Urothelium cell line (cell line): ENCODE results near the gene WASF2.
"Not testable (repeated sequence)": the region's sequence is repeated elsewhere in the genome, so short reads cannot be mapped to it uniquely, and the experiment has no call there.

Experiments used
- DNase-seq: peaks from one replicate; pipeline ENCODE4 v3.0.0; 2011; ENCODE audit warnings: low spot score, mixed read lengths
- FAIRE-seq: peaks from 2 replicates; lab custom pipeline; 2011; peaks lifted over from hg19 to GRCh38; lab: Jason Lieb, UNC

Gene WASF2, protein sequence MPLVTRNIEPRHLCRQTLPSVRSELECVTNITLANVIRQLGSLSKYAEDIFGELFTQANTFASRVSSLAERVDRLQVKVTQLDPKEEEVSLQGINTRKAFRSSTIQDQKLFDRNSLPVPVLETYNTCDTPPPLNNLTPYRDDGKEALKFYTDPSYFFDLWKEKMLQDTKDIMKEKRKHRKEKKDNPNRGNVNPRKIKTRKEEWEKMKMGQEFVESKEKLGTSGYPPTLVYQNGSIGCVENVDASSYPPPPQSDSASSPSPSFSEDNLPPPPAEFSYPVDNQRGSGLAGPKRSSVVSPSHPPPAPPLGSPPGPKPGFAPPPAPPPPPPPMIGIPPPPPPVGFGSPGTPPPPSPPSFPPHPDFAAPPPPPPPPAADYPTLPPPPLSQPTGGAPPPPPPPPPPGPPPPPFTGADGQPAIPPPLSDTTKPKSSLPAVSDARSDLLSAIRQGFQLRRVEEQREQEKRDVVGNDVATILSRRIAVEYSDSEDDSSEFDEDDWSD

DNA sequence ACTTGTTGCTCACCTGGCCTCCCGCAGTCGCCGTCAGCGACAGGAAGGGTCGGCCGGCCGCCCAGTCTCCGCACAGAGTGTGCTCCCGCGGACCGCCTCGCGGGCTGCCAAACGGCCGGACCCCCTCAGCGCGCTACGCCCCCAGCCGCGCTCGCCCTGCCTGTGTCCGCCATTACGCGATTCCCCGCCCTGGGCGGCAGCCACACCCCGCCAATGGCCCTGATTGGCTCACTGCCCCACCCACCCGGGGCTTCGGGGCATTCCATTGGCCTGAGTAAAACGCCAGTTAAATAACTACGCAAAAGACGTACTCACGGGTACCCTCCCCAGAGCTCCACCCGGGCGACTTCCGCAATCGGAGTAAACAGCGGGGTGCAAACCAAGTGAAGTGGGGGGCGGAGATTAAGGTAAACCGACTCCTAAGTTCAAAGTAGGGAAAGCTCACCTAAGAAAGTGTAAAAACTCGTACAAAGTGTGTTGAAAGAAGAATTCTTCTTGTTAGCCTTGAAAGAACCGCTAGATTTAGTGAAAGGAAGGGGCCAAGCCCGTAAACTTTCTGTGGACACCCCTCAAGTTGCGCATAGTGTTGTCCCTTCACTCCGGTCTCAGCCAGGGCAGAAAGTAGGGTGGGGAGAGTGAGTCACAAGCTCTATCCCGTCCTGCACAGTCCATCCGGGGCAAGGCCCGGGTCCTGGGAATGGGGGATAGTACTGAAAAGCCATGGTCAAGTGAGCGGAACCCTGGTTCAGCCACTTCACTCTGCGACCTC, at the start of gene WASF2:
Gene WASF2, minus strand, starts transcription at position 195 of the 769 bp plus-strand sequence. CDS start 61,277 bp downstream, outside the sequence.
- DNase-seq (peak; percentile 96), FAIRE-seq (peak; percentile 20)

DNA sequence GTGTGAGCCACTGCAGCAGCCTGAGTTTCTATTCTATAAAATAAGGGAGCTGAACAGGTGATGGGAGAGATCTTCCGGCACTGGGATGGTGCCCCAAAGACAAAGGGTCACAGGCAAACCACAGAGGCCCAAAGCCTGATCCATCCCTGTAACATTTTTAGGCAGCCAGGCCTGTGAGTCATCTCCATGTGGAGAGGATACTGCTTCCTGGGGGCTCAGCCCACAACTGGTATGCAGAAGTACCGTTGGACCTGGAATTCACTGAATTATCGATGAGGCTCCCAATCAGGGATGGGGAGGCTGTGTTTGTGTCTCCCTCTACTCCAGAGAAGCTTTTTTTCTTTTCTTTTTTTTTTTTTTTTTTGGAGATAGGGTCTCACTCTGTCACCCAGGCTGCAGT, 48.8 kb upstream of the WASF2 start:
- peak; percentile 83 for DNase-seq
- no peak for FAIRE-seq

DNA sequence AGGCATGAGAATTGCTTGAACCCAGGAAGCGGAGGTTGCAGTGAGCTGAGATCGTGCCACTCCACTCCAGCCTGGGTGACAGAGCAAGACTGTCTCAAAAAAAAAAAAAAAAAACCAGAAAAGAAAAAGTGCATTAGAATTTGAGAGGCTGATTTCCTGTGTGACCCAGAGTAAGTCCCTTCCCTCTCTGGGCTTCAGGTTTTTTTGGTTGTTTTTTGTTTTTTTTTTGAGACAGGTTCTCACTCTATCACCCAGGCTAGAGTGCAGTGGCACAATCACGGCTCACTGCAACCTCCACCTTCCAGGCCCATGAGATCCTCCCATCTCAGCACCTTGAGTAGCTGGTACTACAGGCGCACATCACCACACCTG, 48.3 kb upstream of the WASF2 start:
- FAIRE-seq, DNase-seq: not testable (repeated sequence)

DNA sequence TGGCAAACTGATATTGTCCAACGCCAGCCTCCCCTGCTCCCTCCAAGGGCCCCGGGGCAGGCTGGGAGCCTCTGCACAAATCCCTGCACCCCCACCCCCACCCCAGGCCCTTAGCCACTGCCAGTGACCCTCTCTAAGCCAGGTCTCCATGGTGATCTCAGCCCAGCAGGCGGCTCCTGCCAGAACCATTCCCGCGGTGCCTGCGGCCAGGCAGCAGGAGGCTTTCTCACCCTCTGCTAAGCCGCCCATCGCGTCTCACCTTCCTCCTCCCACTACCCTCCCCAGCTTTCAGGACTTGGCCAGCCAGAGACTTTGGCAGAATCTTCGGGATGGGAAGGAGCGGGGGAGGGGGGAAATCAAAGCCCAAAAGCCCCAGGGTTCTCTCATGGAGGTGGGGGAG, 46.8 kb upstream of the WASF2 start:
- FAIRE-seq: peak; percentile 48

DNA sequence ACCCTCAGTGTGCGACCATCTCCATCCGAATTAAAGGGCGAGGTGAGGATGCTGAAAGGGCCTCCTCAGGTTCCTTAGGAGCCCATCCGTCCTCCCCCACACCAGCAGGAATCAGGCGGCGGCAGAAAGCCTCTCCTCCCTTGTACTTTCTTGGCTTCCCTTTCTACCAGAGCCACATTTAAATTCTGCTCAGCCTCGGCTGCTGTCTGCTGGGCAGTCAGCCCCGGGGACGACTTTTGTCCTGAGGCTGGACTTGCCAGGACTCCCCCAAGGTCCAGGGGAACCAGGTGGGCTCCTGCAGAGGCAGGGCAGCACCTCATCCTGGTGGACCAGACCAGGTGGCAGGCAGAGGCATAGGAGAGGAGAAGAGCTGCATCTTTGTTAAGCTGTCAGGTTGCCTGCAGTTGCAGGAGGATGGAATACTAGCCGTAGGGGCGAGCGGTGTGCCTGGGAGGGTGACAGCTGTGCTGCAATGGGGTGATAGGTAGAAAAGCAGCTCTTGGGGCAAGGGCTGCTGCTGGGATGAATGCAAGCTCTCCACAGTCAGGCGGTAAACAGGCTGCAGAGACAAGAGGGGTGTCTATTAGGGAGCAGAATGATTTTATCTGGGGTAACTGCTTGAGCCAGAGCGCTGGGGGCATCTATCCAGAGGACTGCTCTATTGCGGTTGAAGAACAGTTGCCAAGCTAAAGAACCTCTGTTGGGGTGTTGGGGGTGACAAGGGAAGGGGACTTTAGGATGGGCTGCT, 46.2 kb upstream of the WASF2 start:
- FAIRE-seq (no peak), DNase-seq (no peak)

More for the DNA sequence above, 46.8 kb upstream of the WASF2 start:
- DNase-seq: peak; percentile 69

DNA sequence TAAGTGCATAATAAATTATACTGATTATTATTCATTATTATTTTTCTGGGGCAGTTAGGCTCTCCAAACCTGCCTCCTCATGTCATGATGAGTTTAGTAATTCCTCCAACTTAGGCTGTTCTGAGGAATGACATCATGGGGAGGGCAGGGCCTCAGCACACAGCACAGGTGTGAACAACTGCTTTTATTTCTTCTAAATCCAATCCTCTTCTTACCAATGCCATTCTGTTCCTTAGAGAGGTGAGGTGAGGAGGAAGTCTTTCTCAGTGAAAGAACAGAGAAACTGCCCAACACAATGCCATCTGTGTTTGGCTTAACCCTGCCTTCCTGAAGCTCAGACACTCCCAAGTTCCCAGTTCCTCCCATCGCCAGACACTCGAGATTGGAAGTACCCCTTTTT, 45.4 kb upstream of the WASF2 start:
- FAIRE-seq (no peak), DNase-seq (no peak)

DNA sequence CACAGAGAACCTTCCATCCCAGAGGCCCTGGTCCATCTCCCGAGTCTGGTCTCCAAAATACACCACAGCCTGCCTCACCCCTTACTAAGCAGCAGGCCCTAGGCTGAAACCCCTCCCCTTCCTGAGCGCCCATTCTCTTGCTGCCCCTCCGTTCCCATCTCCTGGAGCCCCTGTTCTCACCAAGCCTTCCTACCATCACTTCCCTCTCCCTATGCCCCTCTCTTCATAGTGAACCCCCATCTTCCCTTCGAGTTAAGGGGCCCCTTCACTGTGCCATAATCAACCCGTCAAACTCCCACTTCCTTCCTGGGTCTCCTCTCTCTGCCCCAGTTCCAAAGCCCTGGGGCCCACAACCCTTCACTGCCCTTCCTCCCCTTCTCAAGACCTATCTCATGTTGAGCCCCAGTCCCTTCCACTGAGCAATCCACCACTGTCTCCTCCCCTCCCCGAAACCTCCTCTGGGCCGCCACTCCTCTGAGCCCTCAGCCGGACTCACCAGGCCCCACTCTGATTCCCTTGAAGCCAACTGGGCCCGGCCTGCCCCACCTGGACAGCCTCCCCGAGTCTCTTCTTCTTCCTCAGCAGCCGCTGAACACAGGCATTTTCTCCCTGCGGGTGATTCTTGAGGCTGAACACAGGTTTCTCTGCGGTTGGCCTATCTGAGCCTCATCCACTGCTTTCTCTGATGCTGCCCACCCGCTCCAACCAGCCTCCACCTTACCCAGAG, 42.2 kb upstream of the WASF2 start:
- FAIRE-seq: no peak
- no peak for DNase-seq

DNA sequence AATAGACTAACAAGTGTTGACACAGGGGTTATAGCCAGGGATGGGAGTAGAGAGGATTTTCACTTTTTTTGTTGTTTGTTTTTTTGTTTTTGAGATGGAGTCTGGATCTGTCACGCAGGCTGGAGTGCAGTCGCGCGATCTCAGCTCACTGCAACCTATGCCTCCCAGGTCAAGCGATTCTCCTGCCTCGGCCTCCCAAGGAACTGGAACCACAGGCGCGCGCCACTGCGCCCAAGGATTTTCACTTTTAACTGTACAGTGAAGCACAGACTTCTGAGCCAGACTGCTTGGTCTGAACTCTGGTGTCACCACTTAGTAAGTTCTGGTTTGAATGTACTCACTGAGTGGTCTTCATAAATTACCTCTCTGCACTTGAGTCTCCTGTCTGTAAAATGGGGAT, 40.2 kb upstream of the WASF2 start:
- FAIRE-seq: no peak
- no peak for DNase-seq

DNA sequence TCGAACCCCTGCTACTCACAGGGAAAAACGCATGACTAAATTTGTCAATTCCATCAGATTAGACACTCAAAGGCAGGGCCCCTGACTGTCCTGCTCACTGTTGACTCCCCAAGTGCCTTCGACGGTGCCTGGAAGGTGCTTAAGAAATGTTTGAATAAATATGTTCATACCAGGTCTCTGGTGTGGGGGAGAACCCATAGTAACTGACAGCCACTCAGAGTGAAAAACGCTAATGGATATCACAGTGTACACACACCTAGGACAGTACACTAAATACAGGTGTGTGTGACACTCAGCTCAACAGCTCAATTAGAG, 39.7 kb upstream of the WASF2 start:
- DNase-seq (no peak), FAIRE-seq (no peak)

DNA sequence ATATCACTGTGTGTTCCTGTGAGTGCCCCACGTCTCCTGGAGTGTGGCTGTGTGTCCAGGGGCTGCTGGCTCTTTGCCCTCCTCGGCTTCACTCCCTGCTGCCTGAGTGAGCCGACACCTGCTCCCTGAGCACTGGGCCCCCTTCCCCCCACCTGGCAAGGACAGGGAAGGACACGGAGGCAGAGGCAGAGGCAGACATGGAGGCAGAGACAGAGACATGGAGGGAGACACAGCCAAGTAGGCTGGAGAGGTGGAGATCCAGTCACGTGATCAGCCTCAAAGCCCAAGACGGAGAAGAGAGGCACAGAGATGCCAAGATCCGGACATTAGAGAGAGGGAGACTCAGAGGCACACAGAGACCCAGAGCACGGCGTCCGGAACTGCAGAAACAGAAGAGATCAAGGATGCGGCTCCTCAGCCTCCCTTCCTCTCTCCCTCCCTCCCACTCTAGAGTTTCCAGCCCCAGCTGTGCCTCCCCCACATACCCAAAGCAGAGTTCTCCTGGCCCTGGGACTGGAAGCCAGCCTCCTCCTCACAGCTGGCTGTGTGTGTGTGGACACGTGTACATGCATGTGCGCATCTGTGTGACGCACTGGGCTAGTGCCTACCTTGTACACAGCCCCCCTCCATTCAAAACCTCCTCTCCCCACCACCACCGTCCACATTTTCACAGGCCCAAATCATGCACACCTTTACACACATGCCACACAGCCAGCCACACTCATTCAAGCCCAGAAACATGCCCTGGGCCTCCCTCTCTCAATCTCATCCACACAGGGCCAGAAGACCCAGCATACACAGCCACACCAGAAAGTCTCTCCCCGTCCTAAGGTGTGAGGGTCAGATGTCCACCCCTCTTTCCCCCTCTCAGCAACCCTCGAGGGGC, 39.1 kb upstream of the WASF2 start:
- DNase-seq: no peak

DNA sequence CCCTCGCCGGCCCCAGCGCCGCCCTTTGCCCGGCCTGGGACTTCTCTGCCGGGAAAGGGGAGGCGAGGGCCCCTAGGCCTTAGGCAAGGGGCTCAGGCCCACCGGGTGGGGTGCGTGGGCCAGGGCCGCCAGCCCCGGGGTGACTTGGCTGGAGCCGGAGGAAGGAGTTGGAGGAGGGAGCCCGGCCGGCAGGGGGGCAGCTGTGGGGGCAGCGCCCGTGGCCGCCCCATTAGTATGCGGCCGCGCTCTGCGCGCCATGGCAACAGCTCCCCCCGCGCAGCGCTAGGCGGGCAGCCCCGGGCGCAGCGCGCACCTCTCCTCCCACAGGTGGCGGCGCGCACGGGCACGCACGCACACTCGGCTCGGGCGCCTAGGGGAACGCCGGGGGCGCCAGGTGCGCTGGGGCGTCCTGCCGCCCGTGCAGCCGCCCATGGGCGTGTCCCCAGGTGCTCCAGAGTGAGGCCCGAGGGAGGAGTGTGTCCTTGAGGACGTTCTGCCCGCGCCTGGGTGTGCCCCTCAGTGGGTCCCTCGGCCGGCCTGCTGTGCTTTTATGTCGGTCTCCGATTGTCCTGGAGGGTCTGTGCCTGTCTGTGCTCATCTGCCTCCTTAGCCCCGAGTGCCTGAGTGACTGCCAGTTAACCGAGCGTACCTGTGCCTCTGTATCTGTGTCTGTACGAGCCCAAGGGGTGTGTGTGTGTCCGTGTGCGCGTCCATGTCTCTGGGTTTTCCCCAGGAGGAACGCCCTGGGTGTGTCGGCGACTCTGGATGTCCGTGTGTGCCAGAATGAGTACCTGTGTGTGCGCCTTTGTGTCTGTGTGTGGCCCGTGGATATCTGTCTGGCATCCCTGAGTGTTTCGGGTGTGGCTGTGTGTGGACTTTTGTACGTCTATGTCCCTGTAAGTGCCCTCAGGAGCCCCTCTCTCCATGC, 38.2 kb upstream of the WASF2 start:
- no peak for FAIRE-seq

More for the DNA sequence above, 39.1 kb upstream of the WASF2 start:
- FAIRE-seq: no peak

DNA sequence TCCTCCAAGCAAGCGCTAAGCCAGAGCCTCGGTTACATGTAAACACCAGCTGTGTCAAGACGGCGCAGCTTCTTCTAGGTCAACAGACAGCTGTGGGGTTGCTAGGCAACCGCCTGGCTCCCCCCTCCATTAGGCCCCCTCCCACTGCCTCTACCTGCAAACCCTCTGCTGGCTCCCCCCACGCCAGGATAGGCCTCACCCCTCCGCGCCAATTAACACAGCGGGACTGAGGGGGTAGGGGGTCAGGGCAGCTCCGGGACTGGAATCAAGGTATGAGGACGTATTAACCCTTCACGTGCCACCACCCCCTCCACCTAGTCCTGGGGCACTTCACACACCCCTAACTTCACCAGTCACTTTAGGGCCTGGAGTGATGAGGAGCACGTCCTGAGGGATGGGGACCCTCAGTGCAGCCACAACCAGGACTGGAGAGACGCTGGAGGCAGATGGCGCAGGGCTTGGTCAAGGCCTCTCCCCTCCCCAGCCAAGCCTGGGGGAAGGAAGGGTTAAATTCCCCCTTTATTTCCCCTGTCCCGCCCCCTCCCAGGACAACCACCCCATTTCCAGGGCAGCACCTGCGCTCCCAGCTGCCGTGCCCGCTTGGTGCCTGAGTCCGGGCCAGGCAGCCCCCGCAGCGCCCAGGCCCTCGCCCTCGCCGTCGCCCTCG, 37.4 kb upstream of the WASF2 start:
- FAIRE-seq: no peak
- no peak for DNase-seq

More for the DNA sequence above, 38.2 kb upstream of the WASF2 start:
- no peak for DNase-seq

DNA sequence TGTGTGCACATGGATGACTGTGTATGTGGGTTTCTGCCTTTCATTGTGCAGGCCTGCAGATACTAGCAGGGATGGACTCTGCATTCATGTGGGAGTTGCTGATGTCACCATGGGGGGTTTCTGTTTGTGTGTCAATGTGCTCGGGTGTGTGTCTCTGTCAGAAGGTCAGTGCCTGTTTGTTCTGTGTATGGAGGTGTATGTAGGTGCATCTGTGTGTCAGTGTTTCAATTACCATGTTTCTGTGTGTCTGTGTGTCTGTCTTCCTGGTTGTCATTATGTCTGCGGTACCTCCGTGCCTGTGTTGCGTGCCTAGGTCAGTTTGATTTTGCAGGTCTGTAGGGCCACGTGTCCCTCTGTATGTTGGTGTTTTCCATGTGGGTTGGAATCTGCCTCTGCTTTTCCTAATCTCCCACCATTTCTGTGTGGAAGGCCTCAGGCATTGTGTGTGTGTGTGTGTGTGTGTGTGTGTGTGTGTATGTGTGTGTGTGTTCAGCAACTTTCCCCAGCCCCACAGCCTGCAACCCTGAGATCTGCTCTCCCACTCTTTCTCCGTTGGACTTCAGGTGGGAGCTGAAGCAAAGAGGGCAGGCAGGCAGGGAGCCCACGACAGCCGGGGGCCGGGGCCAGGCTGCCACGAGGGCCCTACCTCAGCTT, 36.7 kb upstream of the WASF2 start:
- FAIRE-seq (no peak), DNase-seq (no peak)

DNA sequence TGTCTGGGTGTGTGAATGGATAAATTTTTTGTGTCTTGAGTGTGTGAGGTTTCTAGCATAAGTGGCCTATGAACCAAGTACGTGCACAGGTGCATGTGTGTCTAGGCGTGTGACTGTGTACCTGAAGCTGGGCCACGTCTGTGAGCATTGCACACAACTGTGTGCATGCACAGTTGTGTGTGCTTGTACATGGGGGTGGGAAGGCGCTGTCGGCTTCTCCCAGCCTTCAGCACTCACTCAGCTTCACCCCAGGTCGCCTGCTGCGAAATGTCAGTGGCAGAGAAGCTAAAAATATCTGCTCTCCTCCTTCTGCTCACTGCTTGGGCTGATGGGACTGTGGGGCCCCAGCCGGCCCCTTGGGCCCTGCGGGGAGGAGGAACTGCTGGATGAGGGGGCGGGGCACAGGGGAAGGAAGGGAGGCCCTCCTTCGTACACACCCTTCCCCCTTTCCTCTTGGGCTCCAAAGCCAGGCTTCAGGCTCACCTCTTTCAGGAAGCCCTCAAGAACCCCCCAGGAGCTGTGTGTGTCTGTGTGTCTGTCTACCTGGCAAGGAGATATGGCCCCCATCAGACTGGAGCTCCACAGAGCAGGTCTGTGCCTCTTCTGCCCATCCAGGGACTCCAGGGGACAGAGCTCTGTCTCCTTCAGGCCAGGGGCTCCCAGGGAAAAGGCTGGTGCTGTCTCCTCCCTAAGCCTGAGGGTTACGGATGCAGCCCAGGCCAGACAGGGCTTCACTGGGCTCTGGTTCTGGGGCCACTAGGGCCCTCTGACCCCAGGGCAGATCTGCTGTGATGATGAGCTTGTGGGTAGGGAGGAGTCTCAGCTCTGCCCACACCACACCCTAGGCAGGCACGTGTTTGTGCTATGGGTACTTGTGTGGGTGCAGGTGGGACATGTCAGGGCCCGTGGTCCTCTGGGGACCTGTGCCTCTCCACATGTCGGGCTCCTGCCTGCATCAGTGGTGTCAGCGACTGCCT, 35.6 kb upstream of the WASF2 start:
- DNase-seq: no peak
- FAIRE-seq: no peak

DNA sequence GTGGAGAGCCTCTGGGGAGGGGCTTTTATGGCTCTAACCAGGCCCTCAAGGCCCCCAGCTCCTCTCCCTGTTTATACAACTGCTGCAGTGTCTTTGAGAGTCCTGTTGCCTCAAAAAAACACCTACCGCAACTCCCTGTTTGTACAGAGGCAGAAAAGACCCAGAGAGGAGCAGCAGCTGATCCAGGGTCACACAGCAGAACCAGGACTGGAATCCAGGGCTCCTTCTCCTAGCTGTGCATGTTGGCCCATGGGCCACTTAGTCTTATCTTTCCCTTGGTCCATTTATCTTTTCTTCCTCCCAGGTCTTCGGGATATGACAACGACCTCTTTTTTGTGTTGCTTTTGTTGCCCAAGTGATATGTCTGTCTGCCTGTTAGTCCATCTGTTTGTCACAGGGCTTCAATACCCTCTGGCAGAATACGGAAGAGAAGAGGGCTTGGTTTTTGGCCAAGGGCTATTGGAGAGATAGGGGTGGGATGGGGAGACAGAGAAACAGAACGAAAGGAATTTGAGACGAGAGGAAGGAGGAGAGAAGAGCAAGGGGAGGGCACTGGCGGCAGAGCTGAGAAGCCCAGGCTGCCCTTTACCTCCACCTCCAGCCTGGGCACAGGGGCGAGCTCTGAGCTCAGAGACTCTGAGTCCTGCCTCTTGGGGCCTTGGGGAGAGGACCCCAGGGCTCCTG, 33.5 kb upstream of the WASF2 start:
- no peak for DNase-seq
- FAIRE-seq: no peak
